SK-N-SH treated with all-trans-retinoic acid at 6 μM for 48 hours (cell line): ENCODE data around the gene CLEC2D.

Source experiments
- ARNTL ChIP-seq: fragments of 450-650 bp; formaldehyde crosslinking; IDR thresholded peaks from 2 replicates; pipeline ENCODE4 v1.5.0; 2020; ENCODE audit warnings: low read depth, mild to moderate bottlenecking, moderate library complexity, borderline replicate concordance
- CSDC2 ChIP-seq: fragments of 250-450 bp; sonication (Bioruptor Pico); IDR thresholded peaks from 2 replicates; pipeline ENCODE4 v1.5.0; 2020; ENCODE audit warnings: mild to moderate bottlenecking, moderate library complexity
- OSR1 ChIP-seq: fragments of 250-450 bp; sonication (Bioruptor Pico); IDR thresholded peaks from 2 replicates; pipeline ENCODE4 v1.8.0; 2022; ENCODE audit warnings: moderate library complexity, mild to moderate bottlenecking, inconsistent platforms
- PATZ1 ChIP-seq: fragments of 250-450 bp; sonication (Bioruptor Pico); IDR thresholded peaks from 2 replicates; pipeline ENCODE4 v1.8.0; 2020; ENCODE audit warnings: mild to moderate bottlenecking, moderate library complexity, borderline replicate concordance
- RARB ChIP-seq: fragments of 250-450 bp; sonication (Bioruptor Pico); IDR thresholded peaks from 2 replicates; pipeline ENCODE4 v1.8.0; 2021; ENCODE audit warnings: mild to moderate bottlenecking, moderate library complexity
- TOX ChIP-seq: fragments of 250-450 bp; sonication (Bioruptor Pico); IDR thresholded peaks from 2 replicates; pipeline ENCODE4 v1.8.0; 2021; ENCODE audit warnings: mild to moderate bottlenecking, moderate library complexity, borderline replicate concordance
- ZFP30 ChIP-seq: fragments of 450-650 bp; formaldehyde crosslinking; IDR thresholded peaks from 2 replicates; pipeline ENCODE4 v1.5.0; 2022; ENCODE audit warnings: mild to moderate bottlenecking, moderate library complexity
- ZNF565 ChIP-seq: fragments of 450-650 bp; formaldehyde crosslinking; conservative IDR thresholded peaks from 2 replicates; pipeline ENCODE4 v1.5.0; 2020; ENCODE audit warnings: low read depth, mild to moderate bottlenecking, moderate library complexity
- ZNF8 ChIP-seq: fragments of 450-650 bp; formaldehyde crosslinking; IDR thresholded peaks from 2 replicates; pipeline ENCODE4 v1.5.0; 2020; ENCODE audit warnings: mild to moderate bottlenecking, moderate library complexity

GRCh38 chr12:9673404-9674225 lies 4.1 kb downstream of the CLEC2D start:
- no peak for TF ChIP-seq ARNTL (CRISPR knock-in tag)
- TF ChIP-seq ZFP30 (CRISPR knock-in tag): no peak
- no peak for TF ChIP-seq RARB
- no peak for TF ChIP-seq TOX (CRISPR knock-in tag)
- TF ChIP-seq CSDC2: no peak
- TF ChIP-seq ZNF565 (CRISPR knock-in tag): no peak
- TF ChIP-seq ZNF8 (CRISPR knock-in tag): no peak
- TF ChIP-seq OSR1 (CRISPR knock-in tag): no peak
- TF ChIP-seq PATZ1: no peak
